ENCODE data around the gene SMAD9.

The SMAD9 gene

GRCh38 chr13:36814465-36814864 lies 105.6 kb downstream of the SMAD9 start:
- no peak for DNase-seq

- no peak for DNase-seq
These were observed 106.8 kb downstream of the SMAD9 start for GRCh38 chr13:36813225-36813624.

DNA sequence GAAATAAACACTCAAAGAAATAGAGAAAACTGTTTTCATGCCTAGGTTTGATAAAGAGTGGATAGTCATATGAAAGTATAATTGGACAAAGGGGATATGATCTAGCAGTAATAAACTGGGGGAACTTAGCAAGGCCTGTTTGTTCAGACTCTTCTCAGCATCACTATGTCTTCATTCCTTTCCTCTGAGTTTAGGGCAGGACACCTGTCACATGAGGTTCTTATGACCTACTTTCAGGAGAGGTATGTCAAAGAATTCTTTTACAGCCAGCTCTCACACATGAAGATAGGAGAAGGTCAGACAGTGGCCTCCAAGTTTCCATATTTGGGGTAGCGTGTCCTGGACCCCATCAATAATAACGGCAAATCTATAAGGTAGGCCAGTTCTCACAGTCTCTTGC lies 112.4 kb downstream of the SMAD9 start:
- no peak for DNase-seq

DNA sequence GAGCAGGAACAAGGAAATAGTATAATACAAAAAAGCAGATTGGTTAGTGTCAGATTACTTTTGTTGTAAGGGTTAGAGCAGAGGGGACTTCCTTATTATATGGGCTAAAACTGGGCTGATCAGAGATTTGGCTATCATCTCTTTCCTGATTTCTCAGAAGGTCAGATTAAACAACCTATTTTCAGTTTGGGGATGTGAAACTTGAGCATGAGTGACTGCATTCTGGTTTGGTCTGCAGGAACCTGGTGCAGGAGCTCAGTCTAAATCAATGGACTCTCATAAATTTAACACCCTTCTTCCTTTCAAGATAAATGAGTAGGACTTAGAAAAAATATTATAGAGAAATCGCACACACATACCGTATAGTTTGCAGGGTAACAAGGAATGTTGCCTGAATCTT lies 113.9 kb downstream of the SMAD9 start:
- no peak for DNase-seq

GRCh38 chr13:36804588-36804987 lies 115.5 kb downstream of the SMAD9 start:
- DNase-seq, result no peak

GRCh38 chr13:36801035-36801434 lies 119.0 kb downstream of the SMAD9 start:
- no peak for DNase-seq

DNA sequence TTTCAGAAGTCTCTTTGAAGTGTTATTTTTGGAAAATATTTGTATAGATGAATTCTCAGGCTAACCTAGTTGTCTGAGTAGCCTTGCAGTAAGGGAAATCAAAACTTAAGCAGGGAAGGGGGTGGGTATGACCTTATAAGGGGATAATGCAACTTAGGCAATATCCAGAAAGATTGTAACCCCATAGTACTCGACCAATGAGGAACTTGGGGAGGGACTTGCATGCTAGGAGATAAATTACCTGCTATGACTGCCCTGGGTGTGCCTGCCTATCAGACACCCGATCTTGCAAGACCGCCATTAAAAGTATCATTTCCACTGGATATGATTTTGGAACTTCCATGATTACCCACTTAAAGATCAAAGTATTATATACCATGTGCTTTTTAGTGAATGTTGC lies 124.0 kb downstream of the SMAD9 start:
- DNase-seq, result no peak

DNA sequence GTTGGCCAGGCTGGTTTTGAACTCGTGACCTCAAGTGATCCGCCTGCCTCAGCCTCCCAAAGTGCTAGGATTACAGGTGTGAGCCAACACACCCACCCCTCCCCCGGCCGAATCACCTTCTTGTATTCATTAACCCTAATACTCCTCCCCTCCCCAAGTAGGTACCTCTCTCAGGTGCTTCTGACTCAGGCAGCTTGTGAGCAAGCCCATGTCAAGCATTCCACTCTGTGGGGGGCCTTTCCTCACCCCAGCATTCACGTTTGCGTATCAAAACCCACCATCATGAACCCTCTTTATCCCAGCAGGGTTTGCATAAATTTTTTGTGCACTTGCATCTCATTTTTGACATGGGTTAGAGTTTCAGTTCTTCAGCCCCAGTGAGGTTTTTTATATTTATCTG lies 124.6 kb downstream of the SMAD9 start:
- no peak for DNase-seq
